Esophagus muscularis mucosa (tissue), 4 donors: ENCODE measurements around the gene MAPK12. TPM values are rescaled to one million over a fixed set of nuclear protein-coding genes. Genes with fewer than 3 reads are reported as not detected.

Experiments
- DNase-seq: peaks from one replicate; pipeline ENCODE4 v3.0.0-alpha.2; 2017; ENCODE audit errors: extremely low spot score
- H3K27ac ChIP-seq, 4 donors: fragments of 200-600 bp; sonication (generic); replicated peaks in 1 of 4; 1 replicate in 3 of 4; 2 replicates in 1 of 4; pipeline ENCODE4 v1.5.1; 2016 to 2019; ENCODE audit warnings: mild to moderate bottlenecking in 1 of 4
- H3K27me3 ChIP-seq, 4 donors: fragments of 200-600 bp; sonication (generic); one replicate each; pipeline versions ENCODE4 v1.5.1 to v1.6.0; 2016 to 2019
- H3K36me3 ChIP-seq, 4 donors: fragments of 200-600 bp; sonication (generic); one replicate each; pipeline ENCODE4 v1.5.1; 2016 to 2019
- H3K4me1 ChIP-seq, 4 donors: fragments of 200-600 bp; sonication (generic); one replicate each; pipeline ENCODE4 v1.5.1; 2016 to 2019
- H3K4me3 ChIP-seq, 4 donors: fragments of 200-600 bp; sonication (generic); 1 replicate in 2 of 4; 2 replicates in 2 of 4; pipeline ENCODE4 v1.5.1; 2016 to 2019; ENCODE audit warnings: mild to moderate bottlenecking in 4 of 4, moderate library complexity in 1 of 4
- H3K9me3 ChIP-seq, 4 donors: fragments of 200-600 bp; sonication (generic); 1 replicate in 3 of 4; 2 replicates in 1 of 4; pipeline ENCODE4 v1.5.1; 2016 to 2019
- EP300 ChIP-seq: sonication (generic); formaldehyde crosslinking; IDR thresholded peaks from one replicate; pipeline ENCODE4 v1.6.1; 2017; ENCODE audit warnings: antibody characterized with exemption
- POLR2A ChIP-seq: fragments of 450-650 bp; IDR thresholded peaks from one replicate; pipeline ENCODE4 v1.6.1; 2017; ENCODE audit warnings: antibody characterized with exemption, moderate library complexity, mild to moderate bottlenecking, low read depth
- POLR2AphosphoS5 ChIP-seq, 2 donors: sonication (generic); formaldehyde crosslinking; IDR thresholded peaks; one replicate each; pipeline ENCODE4 v1.6.1; 2017; ENCODE audit warnings: antibody characterized with exemption in 2 of 2
- WGBS: methylation state at CpG from one replicate; pipeline ENCODE4 v1.1.5; 2018; 5-methylcytosine and 5-hydroxymethylcytosine counted together
- intact Hi-C: fragments of 100-400 bp; cut with DNase I; formaldehyde crosslinking; loops from one replicate; pipeline ENCODE4 v1.15.1; 2023
- total RNA-seq, 4 donors: library from RNA; depleted of rRNA; stranded (reverse); fragments of >200 nt; gene quantifications; one replicate each; pipeline versions ENCODE4 v1.1.0 to v1.2.1, GENCODE V29; 2016
- TF ChIP-seq, protein P1 (sequence below), 3 experiments: fragments of 200-600 bp in 2 of 3; fragments of 450-650 bp in 1 of 3; sonication (generic) in 2 of 3; IDR thresholded peaks; one replicate each; pipeline ENCODE4 v1.5.1; 2017 to 2019; ENCODE audit warnings: antibody characterized with exemption in 3 of 3, mild to moderate bottlenecking in 2 of 3, moderate library complexity in 1 of 3

The MAPK12 gene
- total RNA-seq, 4 donors from 2014 or later, result 5.8 to 22.9 (median 16.1) TPM

- Histone ChIP-seq H3K4me3 (no peak overlapping the region), H3K9me3 (no peaks in the 10 kb centered on the region), H3K27me3 (no peaks in the 10 kb centered on the region), H3K4me1 (peaks cover 6 to 11% (median 10%) of the 10 kb centered on the region in 4 donors), H3K36me3 (peaks cover 65 to 98% (median 97%) of the 10 kb centered on the region in 4 donors), H3K27ac (peak overlapping the region in 1 of 4 donors; percentile 30)
- 83% methylated on average over 15 of the region's 25 CpGs for WGBS
- intact Hi-C loops, result no loop called here
- DNase-seq, result no peak
- TF ChIP-seq, protein P1, sequence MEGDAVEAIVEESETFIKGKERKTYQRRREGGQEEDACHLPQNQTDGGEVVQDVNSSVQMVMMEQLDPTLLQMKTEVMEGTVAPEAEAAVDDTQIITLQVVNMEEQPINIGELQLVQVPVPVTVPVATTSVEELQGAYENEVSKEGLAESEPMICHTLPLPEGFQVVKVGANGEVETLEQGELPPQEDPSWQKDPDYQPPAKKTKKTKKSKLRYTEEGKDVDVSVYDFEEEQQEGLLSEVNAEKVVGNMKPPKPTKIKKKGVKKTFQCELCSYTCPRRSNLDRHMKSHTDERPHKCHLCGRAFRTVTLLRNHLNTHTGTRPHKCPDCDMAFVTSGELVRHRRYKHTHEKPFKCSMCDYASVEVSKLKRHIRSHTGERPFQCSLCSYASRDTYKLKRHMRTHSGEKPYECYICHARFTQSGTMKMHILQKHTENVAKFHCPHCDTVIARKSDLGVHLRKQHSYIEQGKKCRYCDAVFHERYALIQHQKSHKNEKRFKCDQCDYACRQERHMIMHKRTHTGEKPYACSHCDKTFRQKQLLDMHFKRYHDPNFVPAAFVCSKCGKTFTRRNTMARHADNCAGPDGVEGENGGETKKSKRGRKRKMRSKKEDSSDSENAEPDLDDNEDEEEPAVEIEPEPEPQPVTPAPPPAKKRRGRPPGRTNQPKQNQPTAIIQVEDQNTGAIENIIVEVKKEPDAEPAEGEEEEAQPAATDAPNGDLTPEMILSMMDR (IDR thresholded peaks at IDR 0.05), result no peak
- TF ChIP-seq POLR2A (no peak), EP300 (no peak)
These were observed 41.5 kb downstream of the MAPK12 start for GRCh38 chr22:50219800-50220602.

DNA sequence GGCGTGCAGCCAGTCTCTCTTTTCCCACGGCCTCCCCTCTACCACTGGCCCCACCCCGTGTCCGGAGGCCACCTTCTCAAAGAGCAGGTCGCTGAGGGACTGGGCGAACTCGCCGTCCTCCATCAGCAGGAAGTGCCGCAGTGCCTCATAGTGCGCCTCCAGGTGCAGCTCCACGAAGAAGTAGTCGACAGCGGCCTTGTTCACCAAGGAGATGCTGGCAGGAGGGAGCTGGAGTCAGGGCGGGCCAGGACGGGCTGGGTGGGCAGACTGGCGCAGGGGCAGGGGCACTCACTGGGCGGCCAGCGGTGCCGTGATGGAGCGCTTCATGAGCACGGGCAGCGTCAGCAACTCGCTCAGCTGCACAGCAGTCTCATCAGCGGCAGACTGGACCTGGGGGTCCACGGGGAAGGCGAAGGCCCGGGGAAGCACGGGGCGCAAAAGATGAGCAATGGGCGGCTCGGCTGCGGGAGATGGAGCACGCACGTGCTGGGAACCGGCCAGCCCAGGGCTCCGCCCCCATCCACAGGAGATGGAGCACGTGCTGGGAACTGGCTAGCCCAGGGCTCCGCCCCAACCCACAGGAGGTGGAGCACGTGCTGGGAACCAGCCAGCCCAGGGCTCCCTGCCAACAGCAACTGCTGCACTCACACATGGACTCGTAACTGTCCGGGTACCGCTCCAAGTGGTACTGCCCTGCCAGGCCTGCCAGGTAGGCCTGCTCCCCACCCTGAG lies 42.3 kb downstream of the MAPK12 start:
- 65% methylated on average over 35 of the region's 42 CpGs for WGBS
- TF ChIP-seq, protein P1 (IDR thresholded peaks at IDR 0.05), result no peak
- no peak for TF ChIP-seq POLR2A
- TF ChIP-seq POLR2AphosphoS5 (IDR thresholded peaks at IDR 0.05), result peak; percentile 55 to 63
- TF ChIP-seq EP300, result no peak
- no peaks in the 10 kb centered on the region for H3K27me3 ChIP-seq
- peaks cover 62 to 98% (median 97%) of the 10 kb centered on the region in 4 donors for H3K36me3 ChIP-seq
- H3K4me3 ChIP-seq, result no peak overlapping the region
- no peaks in the 10 kb centered on the region for H3K9me3 ChIP-seq
- DNase-seq, result no peak
- H3K4me1 ChIP-seq, result peaks cover 6 to 12% (median 10%) of the 10 kb centered on the region in 4 donors
- peak overlapping the region in 1 of 4 donors; percentile 48 for H3K27ac ChIP-seq
- intact Hi-C loops, result no loop called here

DNA sequence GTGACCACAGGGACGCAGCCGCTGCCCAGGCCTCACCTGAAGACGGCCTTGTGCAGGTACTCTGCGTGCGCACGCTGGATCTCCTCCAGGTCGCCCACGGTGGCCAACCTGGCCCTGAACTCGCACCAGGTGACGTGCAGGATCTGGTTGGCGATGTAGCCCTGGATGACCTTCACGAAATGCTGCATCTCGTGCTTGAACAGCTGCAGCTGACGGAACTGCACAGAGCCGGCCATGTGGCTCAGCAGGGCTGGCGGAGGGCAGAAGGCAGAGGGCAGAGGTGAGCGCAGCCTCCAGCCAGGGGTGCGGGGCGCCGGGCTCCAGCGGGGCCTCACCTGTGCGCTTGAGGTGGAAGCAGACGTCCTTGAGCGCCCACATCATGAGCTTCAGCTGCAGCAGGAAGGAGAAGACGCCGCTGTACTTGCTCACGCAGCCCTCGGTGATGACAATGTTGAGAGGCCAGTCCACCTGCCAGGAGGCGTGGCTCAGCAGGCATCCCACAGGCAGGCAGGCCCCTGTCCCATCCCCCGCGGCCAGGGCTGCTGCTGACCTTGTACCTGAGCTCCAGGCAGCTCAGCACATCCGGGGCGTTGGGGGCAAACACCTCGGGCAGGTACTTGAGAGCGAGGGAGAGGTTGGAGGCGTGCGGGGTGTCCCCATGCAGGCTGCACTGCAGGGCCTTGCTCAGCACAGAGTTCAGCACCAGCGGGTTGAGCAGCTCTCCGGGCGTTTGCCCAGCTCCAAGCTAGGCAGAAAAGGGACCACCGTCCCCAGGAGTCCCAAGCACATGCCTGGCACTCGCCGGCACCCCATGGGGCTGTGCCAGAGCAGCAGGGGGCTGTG lies 43.1 kb downstream of the MAPK12 start:
- Histone ChIP-seq H3K27me3 (no peaks in the 10 kb centered on the region), H3K9me3 (no peaks in the 10 kb centered on the region), H3K4me1 (peaks cover 6 to 18% (median 12%) of the 10 kb centered on the region in 4 donors), H3K36me3 (peaks cover 56 to 98% (median 95%) of the 10 kb centered on the region in 4 donors), H3K27ac (no peak overlapping the region), H3K4me3 (no peak overlapping the region)
- TF ChIP-seq, protein P1 (IDR thresholded peaks at IDR 0.05), result no peak
- TF ChIP-seq POLR2A (no peak), POLR2AphosphoS5 (IDR thresholded peaks at IDR 0.05) (no peak), EP300 (no peak)
- no peak for DNase-seq
- WGBS, result 70% methylated on average over 2 of the region's 43 CpGs
- intact Hi-C loops, result no loop called here

GRCh38 chr22:50217543-50218152 lies 43.8 kb downstream of the MAPK12 start:
- Histone ChIP-seq H3K4me3 (no peak overlapping the region), H3K27ac (no peak overlapping the region), H3K27me3 (no peaks in the 10 kb centered on the region), H3K9me3 (no peaks in the 10 kb centered on the region), H3K36me3 (peaks cover 51 to 98% (median 94%) of the 10 kb centered on the region in 4 donors), H3K4me1 (peaks cover 6 to 18% (median 12%) of the 10 kb centered on the region in 4 donors)
- no peak for DNase-seq
- TF ChIP-seq POLR2AphosphoS5 (IDR thresholded peaks at IDR 0.05) (no peak), EP300 (no peak), POLR2A (no peak)
- TF ChIP-seq, protein P1 (IDR thresholded peaks at IDR 0.05), result no peak
- intact Hi-C loops, result no loop called here
- WGBS, result 84% methylated on average over 19 of the region's 21 CpGs
